ENCODE measurements around the gene ATOH7.
"Not testable (repeated sequence)": the region's sequence is repeated elsewhere in the genome, so short reads cannot be mapped to it uniquely, and the experiment has no call there.

The ATOH7 gene

GRCh38 chr10:68221196-68221595 is 10.7 kb downstream of the ATOH7 start:
- H3K4me3 ChIP-seq (ENCODE audit: low read length) = no peak overlapping the region
- no peak for DNase-seq (ENCODE audit: low read depth)
- TF ChIP-seq, protein P1, sequence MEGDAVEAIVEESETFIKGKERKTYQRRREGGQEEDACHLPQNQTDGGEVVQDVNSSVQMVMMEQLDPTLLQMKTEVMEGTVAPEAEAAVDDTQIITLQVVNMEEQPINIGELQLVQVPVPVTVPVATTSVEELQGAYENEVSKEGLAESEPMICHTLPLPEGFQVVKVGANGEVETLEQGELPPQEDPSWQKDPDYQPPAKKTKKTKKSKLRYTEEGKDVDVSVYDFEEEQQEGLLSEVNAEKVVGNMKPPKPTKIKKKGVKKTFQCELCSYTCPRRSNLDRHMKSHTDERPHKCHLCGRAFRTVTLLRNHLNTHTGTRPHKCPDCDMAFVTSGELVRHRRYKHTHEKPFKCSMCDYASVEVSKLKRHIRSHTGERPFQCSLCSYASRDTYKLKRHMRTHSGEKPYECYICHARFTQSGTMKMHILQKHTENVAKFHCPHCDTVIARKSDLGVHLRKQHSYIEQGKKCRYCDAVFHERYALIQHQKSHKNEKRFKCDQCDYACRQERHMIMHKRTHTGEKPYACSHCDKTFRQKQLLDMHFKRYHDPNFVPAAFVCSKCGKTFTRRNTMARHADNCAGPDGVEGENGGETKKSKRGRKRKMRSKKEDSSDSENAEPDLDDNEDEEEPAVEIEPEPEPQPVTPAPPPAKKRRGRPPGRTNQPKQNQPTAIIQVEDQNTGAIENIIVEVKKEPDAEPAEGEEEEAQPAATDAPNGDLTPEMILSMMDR (conservative IDR thresholded peaks at IDR 0.05; ENCODE audit: low read depth, low read length) = no peak

DNA sequence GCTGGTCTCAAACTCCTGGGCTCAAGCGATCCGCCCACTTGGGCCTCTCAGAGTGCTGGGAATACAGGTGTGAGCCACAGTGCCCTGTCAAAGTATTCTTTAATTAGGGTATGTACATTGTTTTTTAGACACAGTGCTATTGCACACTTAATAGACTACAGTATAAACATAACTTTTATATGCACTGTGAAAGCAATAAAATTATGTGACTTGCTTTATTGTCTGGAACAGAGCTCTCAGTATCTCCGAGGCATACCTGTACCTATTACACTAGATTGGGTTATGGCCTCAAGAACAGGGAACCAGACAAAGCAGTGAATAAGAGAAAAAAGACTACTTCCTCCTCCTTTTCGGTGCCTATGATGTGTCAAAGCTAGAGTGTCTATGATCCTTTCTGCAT is 13.1 kb downstream of the ATOH7 start:
- TF ChIP-seq, protein P1 (conservative IDR thresholded peaks at IDR 0.05; ENCODE audit: low read depth, low read length) = no peak
- no peak for DNase-seq (ENCODE audit: low read depth)
- no peak overlapping the region for H3K4me3 ChIP-seq (ENCODE audit: low read length)

DNA sequence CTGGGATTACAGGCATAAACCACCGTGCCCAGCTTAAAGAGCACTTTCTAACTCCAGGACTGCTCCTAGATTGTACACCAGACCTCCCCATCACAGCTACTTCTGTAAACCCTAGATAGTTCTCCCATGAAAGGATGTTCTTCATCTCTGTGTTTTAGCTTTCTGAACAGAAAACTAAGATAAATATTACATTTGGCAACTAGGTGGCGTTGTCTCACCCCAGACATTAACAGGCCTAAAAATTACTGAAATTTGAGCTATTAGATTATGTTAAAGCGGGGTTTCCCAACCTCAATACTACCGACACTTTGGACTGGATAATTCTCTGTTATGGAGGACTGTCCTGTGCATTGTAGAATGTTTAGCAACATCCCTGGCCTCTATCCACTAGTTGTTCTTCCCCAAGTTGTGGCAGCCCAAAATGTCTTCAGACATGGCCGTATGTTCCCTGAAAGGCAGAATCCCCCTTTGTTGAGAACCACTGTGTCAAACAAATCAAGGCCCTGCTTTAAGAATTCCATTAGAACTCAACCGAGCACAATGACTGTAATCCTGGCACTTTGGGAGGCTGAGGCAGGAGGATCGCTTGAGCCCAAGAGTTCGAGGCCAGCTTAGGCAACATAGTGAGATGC is 19.1 kb downstream of the ATOH7 start:
- no peak overlapping the region for H3K4me3 ChIP-seq (ENCODE audit: low read length)
- TF ChIP-seq, protein P1 (conservative IDR thresholded peaks at IDR 0.05; ENCODE audit: low read depth, low read length) = peak; percentile 62
- no peak for DNase-seq (ENCODE audit: low read depth)

DNA sequence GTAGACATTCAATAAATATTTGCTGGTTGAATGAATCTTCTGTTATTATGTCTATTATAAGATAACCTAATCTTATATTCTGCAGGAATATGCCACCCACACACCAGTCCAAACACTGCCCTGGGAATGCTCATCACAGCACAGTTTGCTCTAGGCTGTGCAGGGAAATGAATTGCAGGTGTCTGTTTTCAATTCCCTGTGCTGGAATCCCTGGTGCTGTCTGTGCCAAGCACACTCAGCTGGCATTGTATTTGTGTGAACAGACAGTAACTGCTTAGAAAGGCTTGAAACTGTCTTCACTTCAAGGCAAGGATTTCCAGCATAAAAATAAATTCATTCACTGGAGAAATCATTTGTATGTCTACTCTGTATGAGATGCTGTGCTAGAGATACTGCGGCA is 20.2 kb downstream of the ATOH7 start:
- H3K4me3 ChIP-seq (ENCODE audit: low read length) = no peak overlapping the region
- TF ChIP-seq, protein P1 (conservative IDR thresholded peaks at IDR 0.05; ENCODE audit: low read depth, low read length) = no peak
- no peak for DNase-seq (ENCODE audit: low read depth)

DNA sequence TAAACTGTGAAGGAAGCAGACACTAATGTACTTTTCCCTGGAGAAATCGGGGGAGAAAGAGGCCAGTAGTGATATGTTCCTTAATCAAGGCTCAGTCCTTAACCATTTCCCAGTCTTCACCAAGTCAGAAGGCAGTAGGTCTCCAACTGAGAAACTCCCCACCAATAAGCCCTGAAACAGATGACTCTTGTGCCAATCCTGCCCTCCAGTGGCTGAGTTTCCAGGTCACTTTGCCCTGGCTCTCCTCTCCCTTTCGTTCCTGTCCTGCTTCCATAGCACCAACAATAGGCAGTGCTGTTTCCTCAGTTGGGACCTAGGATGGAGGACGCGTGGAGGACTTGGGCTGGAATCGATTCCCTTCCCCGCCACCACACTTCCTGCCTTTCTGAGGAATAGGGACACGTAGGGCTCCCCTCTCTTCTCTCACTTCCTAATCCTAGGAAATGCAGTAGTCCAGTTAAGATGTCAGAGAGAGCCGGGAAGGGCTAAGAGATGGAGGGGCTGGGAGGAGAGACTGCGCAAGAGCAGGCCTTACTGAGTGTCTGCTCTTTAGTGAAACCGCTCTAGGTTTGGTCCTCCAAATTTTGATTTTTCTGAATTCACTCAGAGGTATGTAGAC is 23.4 kb downstream of the ATOH7 start:
- DNase-seq (ENCODE audit: low read depth) = peak; percentile 22
- TF ChIP-seq, protein P1 (conservative IDR thresholded peaks at IDR 0.05; ENCODE audit: low read depth, low read length) = peak; percentile 78

GRCh38 chr10:68202960-68203353 is 29.0 kb downstream of the ATOH7 start:
- no peak overlapping the region for H3K4me3 ChIP-seq (ENCODE audit: low read length)
- TF ChIP-seq, protein P1 (conservative IDR thresholded peaks at IDR 0.05; ENCODE audit: low read depth, low read length) = no peak
- DNase-seq (ENCODE audit: low read depth) = no peak

More for the DNA sequence above, 23.4 kb downstream of the ATOH7 start:
- no peak overlapping the region for H3K4me3 ChIP-seq (ENCODE audit: low read length)

GRCh38 chr10:68196701-68197100 is 35.2 kb downstream of the ATOH7 start:
- TF ChIP-seq, protein P1 (conservative IDR thresholded peaks at IDR 0.05; ENCODE audit: low read depth, low read length) = no peak
- DNase-seq (ENCODE audit: low read depth) = no peak
- no peak overlapping the region for H3K4me3 ChIP-seq (ENCODE audit: low read length)

GRCh38 chr10:68195776-68196175 is 36.1 kb downstream of the ATOH7 start:
- not testable (repeated sequence) for H3K4me3 ChIP-seq (ENCODE audit: low read length); DNase-seq (ENCODE audit: low read depth)

Data from retinal pigment epithelial cell (primary cell).